Uterus (tissue), 2 donors: ENCODE results near the gene C5orf63.
"Not testable (repeated sequence)": the region's sequence is repeated elsewhere in the genome, so short reads cannot be mapped to it uniquely, and the experiment has no call there.

Source experiments
- POLR2A ChIP-seq, 2 donors: fragments of 450-650 bp; IDR thresholded peaks; one replicate each; pipeline ENCODE4 v1.6.1; 2016; ENCODE audit warnings: antibody characterized with exemption in 2 of 2, mild to moderate bottlenecking in 1 of 2, moderate library complexity in 1 of 2
- TF ChIP-seq, protein P1 (sequence below), 4 experiments: fragments of 200-600 bp in 2 of 4; fragments of 450-650 bp in 2 of 4; sonication (generic) in 2 of 4; IDR thresholded peaks; one replicate each; pipeline ENCODE4 v1.5.1; 2016 to 2019; ENCODE audit warnings: antibody characterized with exemption in 4 of 4, mild to moderate bottlenecking in 2 of 4, moderate library complexity in 1 of 4

DNA sequence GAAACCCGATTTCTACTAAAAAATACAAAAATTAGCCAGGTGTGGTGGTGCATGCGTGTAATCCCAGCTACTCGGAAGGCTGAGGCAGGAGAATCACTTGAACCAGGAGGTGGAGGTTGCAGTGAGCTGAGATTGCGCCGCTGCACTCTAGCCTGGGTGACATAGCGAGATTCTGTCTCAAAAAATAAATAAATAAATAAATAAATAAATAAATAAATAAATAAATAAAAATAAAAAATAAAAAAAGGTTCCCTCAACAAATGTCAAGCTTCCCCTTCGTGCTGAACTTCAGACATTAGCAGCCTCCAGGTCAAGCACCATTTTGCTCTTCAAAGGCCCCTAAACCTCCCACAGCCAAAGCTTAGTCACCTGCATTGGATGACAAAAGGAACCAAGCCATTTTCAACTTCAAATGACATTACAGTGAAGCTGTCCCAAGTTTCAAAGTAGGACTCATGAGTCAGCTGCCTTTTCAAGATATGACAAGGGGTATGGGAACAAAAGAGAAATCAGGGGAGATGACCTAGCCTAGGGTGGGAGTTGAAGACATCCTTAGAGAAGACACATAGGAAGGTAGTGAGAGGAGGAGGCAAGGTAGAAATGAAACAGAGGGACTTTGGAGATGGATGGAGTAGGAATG is 49.6 kb downstream of the C5orf63 start:
- TF ChIP-seq, protein P1, sequence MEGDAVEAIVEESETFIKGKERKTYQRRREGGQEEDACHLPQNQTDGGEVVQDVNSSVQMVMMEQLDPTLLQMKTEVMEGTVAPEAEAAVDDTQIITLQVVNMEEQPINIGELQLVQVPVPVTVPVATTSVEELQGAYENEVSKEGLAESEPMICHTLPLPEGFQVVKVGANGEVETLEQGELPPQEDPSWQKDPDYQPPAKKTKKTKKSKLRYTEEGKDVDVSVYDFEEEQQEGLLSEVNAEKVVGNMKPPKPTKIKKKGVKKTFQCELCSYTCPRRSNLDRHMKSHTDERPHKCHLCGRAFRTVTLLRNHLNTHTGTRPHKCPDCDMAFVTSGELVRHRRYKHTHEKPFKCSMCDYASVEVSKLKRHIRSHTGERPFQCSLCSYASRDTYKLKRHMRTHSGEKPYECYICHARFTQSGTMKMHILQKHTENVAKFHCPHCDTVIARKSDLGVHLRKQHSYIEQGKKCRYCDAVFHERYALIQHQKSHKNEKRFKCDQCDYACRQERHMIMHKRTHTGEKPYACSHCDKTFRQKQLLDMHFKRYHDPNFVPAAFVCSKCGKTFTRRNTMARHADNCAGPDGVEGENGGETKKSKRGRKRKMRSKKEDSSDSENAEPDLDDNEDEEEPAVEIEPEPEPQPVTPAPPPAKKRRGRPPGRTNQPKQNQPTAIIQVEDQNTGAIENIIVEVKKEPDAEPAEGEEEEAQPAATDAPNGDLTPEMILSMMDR (IDR thresholded peaks at IDR 0.05): not testable (repeated sequence)
- TF ChIP-seq POLR2A (IDR thresholded peaks at IDR 0.05): not testable (repeated sequence)
